HepG2 (cell line): ENCODE data around the gene TSKU. TPM values are rescaled to one million over a fixed set of nuclear protein-coding genes. Genes with fewer than 3 reads are reported as not detected.
A peak's percentile ranks its signal among the peaks of the same experiment; 100 is the strongest.

ENCODE experiments used
- BRCA1 ChIP-seq: sonication (generic); formaldehyde crosslinking; IDR thresholded peaks from 2 replicates; pipeline ENCODE4 v1.4.0; 2020; ENCODE audit warnings: missing genetic modification reagents
- CCAR2 ChIP-seq: fragments of 200-400 bp; formaldehyde crosslinking; optimal IDR thresholded peaks from 2 replicates; pipeline ENCODE3; 2018; ENCODE audit warnings: low read depth, mild to moderate bottlenecking, low read length, moderate library complexity
- CREB1 ChIP-seq, 2 experiments: fragments of 450-650 bp in 1 of 2; IDR thresholded peaks; 2 replicates each; pipeline ENCODE4 v1.6.1; 2016 to 2017; ENCODE audit warnings: control low read depth in 1 of 2, mild to moderate bottlenecking in 1 of 2, missing compliant biosample characterization in 1 of 2, missing genetic modification characterization in 1 of 2
- GLMP ChIP-seq: sonication (generic); formaldehyde crosslinking; IDR thresholded peaks from 2 replicates; pipeline ENCODE4 v1.9.0; 2021; ENCODE audit warnings: missing genetic modification reagents, mild to moderate bottlenecking, borderline replicate concordance
- HBP1 ChIP-seq: IDR thresholded peaks from 2 replicates; pipeline ENCODE4 v1.6.1; 2016; ENCODE audit warnings: low read depth, control low read depth
- MAX ChIP-seq: IDR thresholded peaks from 2 replicates; pipeline ENCODE4 v1.6.1; 2012; ENCODE audit warnings: inconsistent platforms
- MIER3 ChIP-seq: IDR thresholded peaks from 2 replicates; pipeline ENCODE4 v1.6.1; 2016; ENCODE audit warnings: missing compliant biosample characterization, borderline replicate concordance
- MTA3 ChIP-seq: sonication (generic); formaldehyde crosslinking; IDR thresholded peaks from 2 replicates; pipeline ENCODE4 v1.4.0; 2020; ENCODE audit warnings: missing genetic modification reagents
- NBN ChIP-seq: fragments of 450-650 bp; conservative IDR thresholded peaks from 2 replicates; pipeline ENCODE4 v1.6.1; 2017
- NR2F2 ChIP-seq: IDR thresholded peaks from 2 replicates; pipeline ENCODE4 v1.6.1; 2012; ENCODE audit warnings: low read depth, inconsistent platforms, borderline replicate concordance
- RFX3 ChIP-seq: IDR thresholded peaks from 2 replicates; pipeline ENCODE4 v1.6.1; 2016; ENCODE audit warnings: missing biosample characterization, missing genetic modification reagents
- TSC22D2 ChIP-seq: sonication (generic); formaldehyde crosslinking; IDR thresholded peaks from 2 replicates; pipeline ENCODE4 v1.5.1; 2020; ENCODE audit warnings: missing genetic modification reagents, mild to moderate bottlenecking, borderline replicate concordance
- ZNF20 ChIP-seq: sonication (generic); formaldehyde crosslinking; IDR thresholded peaks from 2 replicates; pipeline ENCODE4 v1.4.0; 2020; ENCODE audit warnings: mild to moderate bottlenecking, moderate library complexity, missing genetic modification reagents
- ZNF256 ChIP-seq: sonication (generic); formaldehyde crosslinking; conservative IDR thresholded peaks from 2 replicates; pipeline ENCODE4 v1.4.0; 2020; ENCODE audit warnings: missing genetic modification reagents
- ZNF318 ChIP-seq: sonication (generic); formaldehyde crosslinking; IDR thresholded peaks from 2 replicates; pipeline ENCODE4 v1.4.0; 2020; ENCODE audit warnings: mild to moderate bottlenecking, missing genetic modification reagents
- ZNF530 ChIP-seq: sonication (generic); formaldehyde crosslinking; IDR thresholded peaks from 2 replicates; pipeline ENCODE4 v1.5.0; 2020; ENCODE audit warnings: low read depth, mild to moderate bottlenecking, missing genetic modification reagents
- ZNF546 ChIP-seq: sonication (generic); formaldehyde crosslinking; conservative IDR thresholded peaks from 2 replicates; pipeline ENCODE4 v1.8.1; 2023; ENCODE audit warnings: mild to moderate bottlenecking, missing genetic modification reagents
- ZNF558 ChIP-seq: sonication (generic); formaldehyde crosslinking; IDR thresholded peaks from 2 replicates; pipeline ENCODE4 v1.9.0; 2022; ENCODE audit warnings: mild to moderate bottlenecking, missing genetic modification reagents, borderline replicate concordance
- ZNF644 ChIP-seq: IDR thresholded peaks from 2 replicates; pipeline ENCODE4 v1.6.1; 2016; ENCODE audit warnings: low read depth
- polyA plus RNA-seq, 8 experiments: library from polyadenylated mRNA; depleted of rRNA in 3 of 8; stranded (reverse) in 7 of 8; unstranded in 1 of 8; fragments of >200 nt; fragmentation: Illumina TruSeq in 4 of 8; extraction: Trizol in 4 of 8; gene quantifications; 2 replicates each; pipeline versions ENCODE4 v1.2.1 to v1.2.3, GENCODE V29; 2011 to 2016; ENCODE audit warnings: low read depth in 4 of 8, missing spikeins in 1 of 8, mixed read lengths in 1 of 8; ENCODE audit not compliant: insufficient read depth in 1 of 8
- total RNA-seq, 5 experiments: library from RNA; depleted of rRNA; stranded (reverse); fragments of >200 nt; fragmentation: Illumina TruSeq; extraction: Trizol; gene quantifications; 2 replicates each; pipeline ENCODE4 v1.2.3, GENCODE V29; 2016; ENCODE audit warnings: low read depth in 1 of 5

The TSKU gene
- total and polyA plus RNA-seq, 2 of the 13 experiments (the other 11 are each of a cell fraction or from before 2014, with no cell fraction given): 20.3 to 21.4 TPM

GRCh38 chr11:76769645-76770586 lies 13.2 kb upstream of the TSKU start (continued):
- no peak for TF ChIP-seq MTA3 (CRISPR knock-in tag)
- no peak for TF ChIP-seq RFX3
- TF ChIP-seq MIER3 (CRISPR knock-in tag): no peak
- no peak for TF ChIP-seq TSC22D2 (CRISPR knock-in tag)
- TF ChIP-seq NR2F2: peak; percentile 57; the same call in 1 of the 2 replicates
- TF ChIP-seq BRCA1 (CRISPR knock-in tag): no peak
- TF ChIP-seq CREB1 (IDR thresholded peaks at IDR 0.05): no peak
- no peak for TF ChIP-seq CREB1 (CRISPR knock-in tag; IDR thresholded peaks at IDR 0.05)
- no peak for TF ChIP-seq ZNF20 (CRISPR knock-in tag)
- TF ChIP-seq MAX: peak; percentile 75
- TF ChIP-seq HBP1 (CRISPR knock-in tag): 0 out of 2 replicates have a peak, but pooled peaks have one; percentile 25
- no peak for TF ChIP-seq GLMP (CRISPR knock-in tag)
- no peak for TF ChIP-seq ZNF256 (CRISPR knock-in tag)
- no peak for TF ChIP-seq ZNF530 (CRISPR knock-in tag)
- no peak for TF ChIP-seq ZNF318 (CRISPR knock-in tag)
- TF ChIP-seq ZNF644 (CRISPR knock-in tag): no peak
- TF ChIP-seq CCAR2: no peak
- no peak for TF ChIP-seq ZNF558 (CRISPR knock-in tag)
- no peak for TF ChIP-seq ZNF546
- no peak for TF ChIP-seq NBN
